ENCODE results near the gene TOR1AIP2.

TOR1AIP2 gene

GRCh38 chr1:179807691-179808485 lies 69.7 kb downstream of the TOR1AIP2 start (continued):
- TF ChIP-seq OSR1 (CRISPR knock-in tag; IDR thresholded peaks at IDR 0.05) (no peak), SNAI2 (CRISPR knock-in tag; IDR thresholded peaks at IDR 0.05) (no peak), TOX (CRISPR knock-in tag; IDR thresholded peaks at IDR 0.05; ENCODE audit: borderline replicate concordance) (no peak), TCF4 (CRISPR knock-in tag; IDR thresholded peaks at IDR 0.05; ENCODE audit: borderline replicate concordance) (no peak), RARB (CRISPR knock-in tag; IDR thresholded peaks at IDR 0.05) (no peak), ZNF565 (CRISPR knock-in tag; conservative IDR thresholded peaks at IDR 0.05; ENCODE audit: low read depth) (no peak), ZNF70 (CRISPR knock-in tag; IDR thresholded peaks at IDR 0.05) (no peak), GLIS3 (CRISPR knock-in tag; IDR thresholded peaks at IDR 0.05) (no peak)

- TF ChIP-seq RARB (CRISPR knock-in tag; IDR thresholded peaks at IDR 0.05) (no peak), PPARA (CRISPR knock-in tag; IDR thresholded peaks at IDR 0.05; ENCODE audit: borderline replicate concordance) (no peak), OSR1 (CRISPR knock-in tag; IDR thresholded peaks at IDR 0.05) (no peak), TSHZ2 (CRISPR knock-in tag; IDR thresholded peaks at IDR 0.05) (no peak), ZNF8 (CRISPR knock-in tag; IDR thresholded peaks at IDR 0.05) (no peak), BACH2 (CRISPR knock-in tag; IDR thresholded peaks at IDR 0.05; ENCODE audit: borderline replicate concordance) (no peak), ZNF565 (CRISPR knock-in tag; conservative IDR thresholded peaks at IDR 0.05; ENCODE audit: low read depth) (no peak), ZC3H10 (CRISPR knock-in tag; IDR thresholded peaks at IDR 0.05) (no peak), CSRNP3 (CRISPR knock-in tag; IDR thresholded peaks at IDR 0.05) (no peak), ZNF70 (CRISPR knock-in tag; IDR thresholded peaks at IDR 0.05) (no peak), PATZ1 (CRISPR knock-in tag; IDR thresholded peaks at IDR 0.05; ENCODE audit: borderline replicate concordance) (no peak), ESRRG (CRISPR knock-in tag; IDR thresholded peaks at IDR 0.05) (no peak), ZFP30 (CRISPR knock-in tag; IDR thresholded peaks at IDR 0.05) (no peak), SNAI2 (CRISPR knock-in tag; IDR thresholded peaks at IDR 0.05) (no peak), ZFP3 (CRISPR knock-in tag; IDR thresholded peaks at IDR 0.05) (no peak), TOX (CRISPR knock-in tag; IDR thresholded peaks at IDR 0.05; ENCODE audit: borderline replicate concordance) (no peak), ARNTL (CRISPR knock-in tag; IDR thresholded peaks at IDR 0.05; ENCODE audit: borderline replicate concordance, low read depth) (no peak), GLIS3 (CRISPR knock-in tag; IDR thresholded peaks at IDR 0.05) (no peak), CSDC2 (CRISPR knock-in tag; IDR thresholded peaks at IDR 0.05) (no peak)
- no peak for ATAC-seq
Measured at GRCh38 chr1:179807291-179807690, 70.3 kb downstream of the TOR1AIP2 start.

- TF ChIP-seq ZFP30 (CRISPR knock-in tag; IDR thresholded peaks at IDR 0.05) = no peak
- TF ChIP-seq GLIS3 (CRISPR knock-in tag; IDR thresholded peaks at IDR 0.05) = no peak
- TF ChIP-seq CREB5 (CRISPR knock-in tag; IDR thresholded peaks at IDR 0.05; ENCODE audit: low read depth) = no peak
- no peak for TF ChIP-seq CSDC2 (CRISPR knock-in tag; IDR thresholded peaks at IDR 0.05)
- no peak for TF ChIP-seq ZFP3 (CRISPR knock-in tag; IDR thresholded peaks at IDR 0.05)
- no peak for TF ChIP-seq ISL1 (CRISPR knock-in tag; IDR thresholded peaks at IDR 0.05)
- TF ChIP-seq TOX (CRISPR knock-in tag; IDR thresholded peaks at IDR 0.05; ENCODE audit: borderline replicate concordance) = no peak
- no peak for TF ChIP-seq CSRNP3 (CRISPR knock-in tag; IDR thresholded peaks at IDR 0.05)
- TF ChIP-seq BACH2 (CRISPR knock-in tag; IDR thresholded peaks at IDR 0.05; ENCODE audit: borderline replicate concordance) = no peak
- TF ChIP-seq POU6F1 (CRISPR knock-in tag; IDR thresholded peaks at IDR 0.05; ENCODE audit: borderline replicate concordance, low read depth) = no peak
- no peak for TF ChIP-seq OSR1 (CRISPR knock-in tag; IDR thresholded peaks at IDR 0.05)
- no peak for TF ChIP-seq TCF4 (CRISPR knock-in tag; IDR thresholded peaks at IDR 0.05; ENCODE audit: borderline replicate concordance)
- TF ChIP-seq PATZ1 (CRISPR knock-in tag; IDR thresholded peaks at IDR 0.05; ENCODE audit: borderline replicate concordance) = no peak
- no peak for TF ChIP-seq SNAI2 (CRISPR knock-in tag; IDR thresholded peaks at IDR 0.05)
- TF ChIP-seq ARNTL (CRISPR knock-in tag; IDR thresholded peaks at IDR 0.05; ENCODE audit: borderline replicate concordance, low read depth) = no peak
- no peak for TF ChIP-seq PPARA (CRISPR knock-in tag; IDR thresholded peaks at IDR 0.05; ENCODE audit: borderline replicate concordance)
- no peak for ATAC-seq
Measured at GRCh38 chr1:179806333-179806732, 71.3 kb downstream of the TOR1AIP2 start.

Measured in SK-N-SH treated with all-trans-retinoic acid at 6 μM for 48 hours (cell line).